Measurements from ENCODE around the gene CHGA.

Gene CHGA

DNA sequence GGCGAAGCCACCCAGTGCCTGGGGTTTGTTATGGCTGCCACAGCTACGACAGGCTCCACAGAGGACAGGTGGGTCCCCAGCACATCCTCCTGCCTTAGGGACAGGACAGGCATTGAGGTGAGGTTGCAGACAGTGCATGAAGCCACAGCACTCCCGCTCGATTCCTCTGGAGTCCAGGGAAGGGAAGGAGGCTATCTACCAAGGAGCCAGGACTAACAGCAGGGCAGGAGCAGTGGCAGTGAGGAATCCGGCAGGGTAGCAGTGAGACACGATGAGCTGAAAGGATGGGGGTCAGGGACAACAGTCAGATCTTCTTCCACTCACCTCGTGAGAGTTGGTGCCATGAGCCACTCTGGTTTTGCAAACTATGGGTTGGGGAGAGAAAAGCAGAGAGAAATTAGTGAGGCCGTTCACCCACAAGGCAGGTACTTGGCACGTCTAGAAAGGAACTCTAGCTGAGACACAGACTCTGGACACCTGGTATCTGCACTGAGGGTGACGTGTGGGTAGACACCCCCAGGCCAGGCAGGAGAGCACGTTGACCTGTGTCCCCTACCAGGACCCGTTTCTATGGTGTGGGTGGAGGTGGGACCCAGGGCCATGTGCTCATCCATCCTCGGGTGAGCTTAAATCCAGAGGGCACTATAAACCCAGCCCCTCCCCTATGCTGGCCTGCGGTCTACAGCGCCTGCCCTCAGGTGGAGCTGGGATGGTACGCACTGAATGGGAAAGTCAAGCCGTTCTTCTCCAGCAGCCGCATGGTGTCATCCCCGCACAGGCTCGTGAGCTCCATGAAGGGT is 39.3 kb downstream of the CHGA start:
- no peak for DNase-seq

- DNase-seq, result no peak
Observed at GRCh38 chr14:92962831-92963095, 39.8 kb downstream of the CHGA start.

GRCh38 chr14:92963301-92964123 is 40.6 kb downstream of the CHGA start:
- no peak for DNase-seq

- no peak for DNase-seq
Observed at GRCh38 chr14:92964124-92965109, 41.5 kb downstream of the CHGA start.

- DNase-seq, result peak; percentile 31
Observed at GRCh38 chr14:92965281-92965680, 42.3 kb downstream of the CHGA start.

- no peak for DNase-seq
Observed at GRCh38 chr14:92967346-92967926, 44.5 kb downstream of the CHGA start.

- DNase-seq, result no peak
Observed at GRCh38 chr14:92968291-92969020, 45.5 kb downstream of the CHGA start.

GRCh38 chr14:92969430-92969829 is 46.5 kb downstream of the CHGA start:
- DNase-seq, result no peak

DNA sequence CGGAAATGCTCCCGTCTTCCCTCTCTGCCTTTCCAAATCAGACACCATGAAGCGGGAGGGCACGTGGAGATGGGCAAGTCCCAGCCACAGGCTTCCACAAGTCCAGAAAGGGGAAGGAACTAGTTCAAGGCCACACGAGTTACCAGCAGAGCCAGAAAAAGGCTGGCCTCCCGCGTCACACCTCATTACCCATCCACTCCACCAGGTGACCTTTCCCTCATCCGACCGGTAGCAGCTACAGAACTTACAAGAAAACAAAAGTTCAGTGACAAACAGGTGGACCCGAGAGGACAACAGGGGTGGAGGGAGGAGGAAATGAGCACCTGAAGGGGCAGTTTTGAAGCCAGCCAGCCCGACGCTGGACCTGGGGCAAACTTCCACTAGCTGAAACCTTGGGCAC is 46.9 kb downstream of the CHGA start:
- no peak for DNase-seq

- DNase-seq, result no peak
Observed at GRCh38 chr14:92970271-92970670, 47.3 kb downstream of the CHGA start.

- DNase-seq, result peak; percentile 8
Observed at GRCh38 chr14:92971601-92972180, 48.7 kb downstream of the CHGA start.

DNA sequence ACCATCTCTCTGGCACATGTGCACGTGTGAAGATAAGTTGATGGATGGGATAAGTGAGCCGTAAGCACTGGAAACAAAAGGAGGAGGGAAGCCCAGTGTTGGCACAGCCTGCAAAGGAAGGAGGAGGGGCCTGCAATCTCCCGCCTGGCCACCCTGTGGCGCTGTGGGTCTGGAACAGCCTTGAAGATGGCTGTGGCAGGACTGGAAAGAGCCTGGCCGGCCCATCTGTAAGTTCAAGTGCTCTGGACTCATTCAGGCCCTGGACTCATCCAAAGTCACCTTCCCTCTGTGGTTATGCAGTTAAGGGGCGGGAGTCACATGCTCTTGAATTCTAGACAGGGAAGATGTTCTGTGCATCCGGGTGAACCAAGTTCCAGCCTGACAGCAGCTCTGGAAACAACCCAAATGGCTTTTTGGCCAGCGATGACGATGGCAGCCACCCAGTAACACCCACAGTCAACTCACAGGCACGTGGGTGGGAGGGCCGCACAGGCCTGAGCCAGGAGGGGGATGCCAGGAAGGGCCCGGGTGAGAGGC is 50.4 kb downstream of the CHGA start:
- DNase-seq, result peak; percentile 51

GRCh38 chr14:92973798-92974372 is 50.9 kb downstream of the CHGA start:
- DNase-seq, result no peak

DNA sequence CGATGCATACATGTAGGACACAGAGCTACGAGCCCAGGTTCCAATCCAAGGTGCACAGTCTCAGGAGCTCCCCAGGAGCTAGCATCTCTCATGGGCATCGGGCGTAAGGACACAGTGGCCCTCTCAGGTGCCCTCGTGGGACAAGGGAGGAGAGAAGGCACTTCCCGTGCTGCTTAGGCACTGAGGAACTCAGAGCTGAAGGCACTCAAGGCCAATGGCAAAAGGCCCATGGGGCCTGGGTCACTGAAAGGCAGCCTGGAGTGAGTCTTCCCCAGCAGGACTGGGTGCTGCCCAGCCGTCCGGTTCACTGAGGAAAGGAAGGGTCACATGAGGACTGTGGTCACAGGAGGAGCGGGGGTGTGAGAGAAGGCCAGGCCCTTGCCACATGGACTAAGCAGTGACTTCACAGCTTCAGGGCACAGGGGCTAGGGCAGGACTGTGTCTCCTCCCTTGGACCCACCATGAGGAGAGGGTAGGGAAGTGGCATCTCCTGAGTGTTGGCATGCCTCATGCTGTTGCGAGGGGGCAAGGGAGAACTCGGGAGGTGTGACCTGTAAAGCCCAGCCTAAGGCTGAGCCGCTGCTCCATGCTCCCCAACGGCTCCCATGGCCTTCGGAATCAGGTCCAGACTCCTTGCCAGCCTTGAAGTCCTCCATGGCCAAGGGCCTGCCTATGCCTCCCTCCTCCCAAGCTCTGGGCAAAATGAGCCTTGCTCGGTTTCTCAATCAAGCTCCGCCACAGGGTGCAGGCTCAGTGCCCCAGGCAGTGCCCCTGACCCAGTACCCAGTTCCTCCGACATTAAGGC is 51.8 kb downstream of the CHGA start:
- no peak for DNase-seq

GRCh38 chr14:92976268-92976667 is 53.3 kb downstream of the CHGA start:
- DNase-seq, result no peak

DNA sequence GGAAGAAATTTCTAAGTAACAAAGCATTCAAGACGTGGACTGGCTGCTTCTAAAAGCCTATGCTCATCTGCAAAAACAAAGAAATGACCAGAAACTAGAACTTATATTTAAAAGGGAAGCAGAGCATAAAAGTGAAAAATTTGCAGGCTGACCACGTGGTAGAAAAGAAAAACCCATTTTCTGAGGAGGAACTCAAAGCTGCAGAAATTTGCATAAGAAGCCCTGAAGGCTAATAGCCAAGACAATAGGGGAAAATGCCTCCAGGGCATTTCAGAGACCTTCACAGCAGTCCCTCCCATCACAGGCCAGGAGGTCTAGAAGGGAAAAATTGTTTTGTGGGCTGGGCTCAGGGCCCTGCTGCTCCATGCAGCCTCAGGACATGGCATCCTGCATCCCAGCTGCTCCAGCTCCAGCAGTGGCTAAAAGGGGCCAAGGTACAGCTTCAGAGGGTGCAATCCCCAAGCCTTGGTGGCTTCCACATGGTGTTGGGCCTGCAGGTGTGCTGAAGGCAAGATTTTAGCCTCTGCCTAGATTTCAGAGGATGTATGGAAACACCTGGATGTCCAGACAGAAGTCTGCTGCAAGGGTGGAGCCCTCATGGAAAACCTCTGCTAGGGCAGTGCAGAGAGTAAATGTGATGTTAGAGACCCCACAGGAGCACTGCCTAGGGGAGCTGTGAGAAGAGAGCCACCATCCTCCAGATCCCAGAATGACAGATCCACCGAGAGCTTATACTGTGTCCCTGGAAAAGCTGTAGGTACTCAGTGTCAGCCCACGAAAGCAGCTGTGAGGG is 55.5 kb downstream of the CHGA start:
- DNase-seq, result no peak

DNA sequence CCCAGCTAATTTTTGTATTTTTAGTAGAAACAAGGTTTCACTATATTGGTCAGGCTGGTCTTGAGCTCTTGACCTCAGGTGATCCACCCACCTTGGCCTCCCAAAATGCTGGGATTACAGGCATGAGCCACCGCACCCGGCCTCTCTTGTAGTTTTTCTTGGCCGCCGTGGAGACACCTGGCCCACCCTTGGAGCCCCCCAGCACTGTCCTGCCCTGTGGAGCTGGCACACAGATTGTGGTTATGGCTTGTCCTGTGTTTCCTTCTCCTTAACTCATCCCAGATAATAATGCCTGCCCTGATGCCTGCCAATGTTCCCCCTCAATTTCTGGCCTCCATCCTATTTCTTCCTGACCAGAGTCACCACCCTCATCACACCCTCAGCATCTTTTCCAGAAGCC is 57.9 kb downstream of the CHGA start:
- no peak for DNase-seq

GRCh38 chr14:92981726-92982125 is 58.8 kb downstream of the CHGA start:
- no peak for DNase-seq

DNA sequence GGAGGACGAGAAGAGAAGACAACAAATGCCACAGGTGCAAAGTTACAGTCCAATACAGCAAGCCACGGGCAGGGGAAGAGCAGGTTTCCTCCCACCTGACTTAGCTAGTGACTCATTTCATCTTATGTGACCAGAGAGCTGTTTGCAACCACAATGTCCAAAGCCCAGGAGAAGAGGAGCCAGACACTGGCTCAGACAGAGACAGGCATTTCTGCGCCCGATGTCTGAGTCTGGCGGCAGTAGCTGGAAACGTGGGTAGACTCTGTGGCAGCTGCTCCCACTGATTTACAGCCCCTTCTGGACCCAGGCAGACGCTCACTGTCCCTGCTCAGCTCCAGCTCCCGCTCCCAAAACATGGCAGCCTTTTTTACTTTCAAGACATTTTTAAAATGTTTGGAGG is 60.0 kb downstream of the CHGA start:
- DNase-seq, result no peak
